Measurements from ENCODE around the gene MFAP2.
"Not testable (repeated sequence)": the region's sequence is repeated elsewhere in the genome, so short reads cannot be mapped to it uniquely, and the experiment has no call there.

The MFAP2 gene

GRCh38 chr1:16978567-16979474 is 1.6 kb downstream of the MFAP2 start:
- DNase-seq = no peak

DNA sequence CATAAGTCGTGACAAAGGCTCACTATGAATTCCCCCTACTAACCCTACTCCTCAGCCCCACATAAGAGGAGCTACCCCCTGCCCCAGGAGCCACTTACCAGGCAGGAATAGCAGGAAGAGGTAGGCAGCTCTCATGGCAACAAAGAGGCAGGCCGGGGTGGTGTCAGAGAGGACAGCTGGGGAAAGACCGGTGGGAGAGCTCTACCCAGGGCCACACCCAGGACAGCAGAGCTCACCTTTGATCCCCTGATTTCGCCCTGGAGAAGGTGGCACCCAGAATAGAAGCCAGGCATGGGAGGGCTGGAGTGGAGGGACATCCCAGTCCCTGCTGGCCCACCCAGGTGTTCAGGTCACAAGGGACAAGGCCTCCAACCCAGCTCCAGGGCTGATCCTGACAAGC is 2.3 kb downstream of the MFAP2 start:
- DNase-seq = no peak

DNA sequence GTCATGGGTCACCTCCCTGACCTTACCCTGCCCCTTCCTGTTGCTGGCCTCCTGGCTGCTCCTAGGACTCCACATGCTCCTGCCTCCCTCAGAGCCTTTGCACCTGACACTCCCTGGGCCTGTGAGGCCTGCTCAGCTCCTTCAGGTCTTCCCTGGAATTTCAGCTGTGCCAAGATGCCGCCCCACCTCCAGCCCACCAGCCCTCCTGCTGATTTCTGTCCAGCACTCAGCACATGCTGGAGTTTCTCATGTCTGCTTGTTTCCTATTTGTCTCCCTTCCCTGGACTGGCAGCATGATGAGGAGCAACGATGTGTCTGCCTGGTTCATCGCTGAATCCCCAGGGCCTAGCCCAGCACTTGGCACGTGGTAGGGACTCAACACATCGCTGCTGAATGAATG is 3.0 kb downstream of the MFAP2 start:
- no peak for DNase-seq

DNA sequence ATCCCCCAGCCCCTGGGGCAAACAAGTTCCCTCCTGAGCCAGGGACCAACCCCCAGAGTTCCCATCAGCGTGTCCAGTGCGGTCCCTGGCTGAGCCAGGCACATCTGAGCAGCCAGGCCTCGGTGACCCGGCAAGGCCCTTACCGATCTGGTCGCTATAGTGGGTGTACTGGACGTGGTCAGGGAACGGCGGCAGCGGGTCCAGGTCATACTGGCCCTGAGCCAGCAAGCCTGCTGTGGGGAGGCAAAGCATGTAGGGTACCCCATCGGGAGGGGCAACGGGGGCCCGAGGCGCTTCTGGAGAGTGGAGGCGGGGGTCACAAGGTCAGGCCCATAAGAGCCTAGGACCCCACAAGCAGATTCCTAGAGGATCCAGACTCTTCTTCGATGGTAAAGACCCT is 3.5 kb downstream of the MFAP2 start:
- no peak for DNase-seq

DNA sequence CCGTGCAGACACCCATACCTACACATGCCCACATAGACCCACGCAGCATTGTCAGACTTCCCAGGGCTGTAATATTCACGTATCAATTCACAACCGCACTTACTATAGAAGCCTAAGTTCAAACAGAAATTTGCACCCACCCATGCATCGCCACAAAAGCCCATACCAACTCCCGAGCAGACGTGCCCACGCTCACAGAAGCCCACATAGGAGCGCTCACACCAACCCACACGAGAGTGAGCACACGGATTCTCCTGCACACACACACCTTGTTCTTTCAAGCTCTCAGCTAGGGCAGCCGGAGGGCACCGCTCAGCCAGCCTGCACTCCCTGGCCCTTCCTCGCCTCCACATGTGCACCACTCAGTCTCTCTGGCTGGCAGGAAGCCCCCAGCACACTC is 4.6 kb downstream of the MFAP2 start:
- no peak for DNase-seq

DNA sequence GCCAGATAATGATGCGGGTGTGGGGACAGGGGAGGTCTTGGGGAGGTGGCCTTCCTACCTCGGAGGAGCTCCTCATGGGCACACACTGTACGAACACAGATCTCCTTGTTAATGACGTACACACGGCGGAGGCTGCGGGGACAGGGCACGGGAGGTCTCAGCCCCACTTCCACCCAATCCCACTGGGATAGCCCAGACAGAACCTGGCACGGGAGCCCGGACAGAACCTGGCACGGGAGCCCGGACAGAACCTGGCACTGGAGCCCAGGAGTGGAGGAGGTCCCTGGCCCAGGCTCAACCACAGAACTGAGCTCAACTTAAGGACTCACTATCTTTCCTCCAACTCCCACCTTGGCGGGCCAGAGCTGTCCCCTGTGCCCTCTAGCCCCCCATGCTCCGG is 5.2 kb downstream of the MFAP2 start:
- no peak for DNase-seq

GRCh38 chr1:16973215-16973614 is 7.2 kb downstream of the MFAP2 start:
- DNase-seq = no peak

GRCh38 chr1:16972189-16972895 is 8.1 kb downstream of the MFAP2 start:
- DNase-seq = no peak

- DNase-seq = no peak
Measured at GRCh38 chr1:16971341-16972188, 8.9 kb downstream of the MFAP2 start.

DNA sequence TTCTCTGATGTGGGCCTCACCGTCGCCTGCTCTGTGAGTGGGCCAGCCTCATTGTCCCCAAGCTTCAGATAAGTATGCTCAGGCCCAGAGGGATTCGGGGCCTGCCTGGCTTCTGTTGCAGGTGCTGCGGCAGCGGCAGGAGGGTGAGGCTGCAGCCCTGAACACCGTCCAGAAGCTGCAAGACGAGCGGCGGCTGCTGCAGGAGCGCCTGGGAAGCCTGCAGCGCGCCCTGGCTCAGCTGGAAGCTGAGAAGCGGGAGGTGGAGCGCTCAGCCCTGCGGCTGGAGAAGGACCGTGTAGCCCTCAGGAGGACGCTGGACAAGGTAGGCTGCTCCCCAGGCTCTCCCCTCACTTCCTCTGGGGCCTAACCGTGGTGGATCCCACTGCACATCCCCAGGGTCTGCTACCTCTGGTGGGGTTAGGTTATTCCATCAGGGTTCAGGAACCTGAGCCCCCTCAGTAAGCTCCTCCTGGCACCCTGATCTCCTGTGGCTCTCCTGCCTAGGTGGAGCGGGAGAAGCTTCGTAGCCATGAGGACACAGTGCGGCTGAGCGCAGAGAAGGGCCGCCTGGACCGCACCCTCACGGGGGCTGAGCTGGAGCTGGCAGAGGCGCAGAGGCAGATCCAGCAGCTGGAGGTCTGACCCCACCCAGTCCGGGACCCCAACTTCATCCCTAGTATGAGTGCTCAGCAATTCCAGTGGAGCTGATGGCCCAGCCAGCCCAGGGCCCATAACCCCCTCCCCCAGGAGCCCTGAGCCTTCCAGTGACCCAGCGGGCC is 10.1 kb downstream of the MFAP2 start:
- no peak for DNase-seq

- DNase-seq = no peak
Measured at GRCh38 chr1:16969651-16970050, 10.8 kb downstream of the MFAP2 start.

DNA sequence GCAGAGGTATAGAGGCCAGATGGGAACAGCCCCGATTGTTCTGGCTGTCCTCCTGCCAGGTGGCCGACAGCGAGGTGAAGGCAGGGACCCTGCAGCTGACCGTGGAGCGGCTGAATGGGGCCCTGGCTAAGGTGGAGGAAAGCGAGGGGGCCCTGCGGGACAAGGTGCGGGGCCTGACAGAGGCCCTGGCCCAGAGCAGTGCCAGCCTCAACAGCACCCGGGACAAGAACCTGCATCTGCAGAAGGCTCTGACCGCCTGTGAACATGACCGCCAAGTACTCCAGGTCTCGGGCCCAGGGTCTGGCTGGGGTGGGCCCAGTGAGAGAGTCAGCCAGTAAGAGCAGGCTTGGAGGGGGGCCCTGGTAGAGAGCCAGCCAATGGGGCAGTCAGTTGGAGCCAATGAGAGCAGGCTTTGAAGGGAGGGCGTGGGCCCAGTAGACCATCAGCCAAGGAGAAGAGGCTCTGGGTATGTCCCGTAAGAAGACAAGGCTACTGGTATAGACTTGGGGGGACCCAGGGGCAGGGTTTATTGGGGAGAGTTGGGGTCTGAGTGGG is 11.3 kb downstream of the MFAP2 start:
- DNase-seq = no peak

DNA sequence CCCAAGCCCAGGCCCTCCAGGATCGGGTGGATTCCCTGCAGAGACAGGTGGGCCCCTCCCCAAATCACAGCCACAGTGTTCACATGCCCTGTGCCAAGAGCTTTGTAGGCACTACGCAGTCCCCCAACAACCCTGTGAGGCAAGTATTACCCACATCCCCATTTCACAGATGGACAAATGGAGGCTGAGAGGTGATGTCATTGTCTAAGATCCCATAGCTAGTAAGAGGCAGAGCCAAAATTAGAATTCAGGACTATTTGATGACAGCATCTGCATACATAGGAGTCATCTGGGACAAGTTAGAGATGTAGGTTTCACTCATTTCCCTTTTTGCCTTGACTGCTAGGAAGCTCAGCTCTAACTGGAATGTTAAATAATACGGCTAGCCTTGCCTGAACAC is 12.0 kb downstream of the MFAP2 start:
- no peak for DNase-seq

DNA sequence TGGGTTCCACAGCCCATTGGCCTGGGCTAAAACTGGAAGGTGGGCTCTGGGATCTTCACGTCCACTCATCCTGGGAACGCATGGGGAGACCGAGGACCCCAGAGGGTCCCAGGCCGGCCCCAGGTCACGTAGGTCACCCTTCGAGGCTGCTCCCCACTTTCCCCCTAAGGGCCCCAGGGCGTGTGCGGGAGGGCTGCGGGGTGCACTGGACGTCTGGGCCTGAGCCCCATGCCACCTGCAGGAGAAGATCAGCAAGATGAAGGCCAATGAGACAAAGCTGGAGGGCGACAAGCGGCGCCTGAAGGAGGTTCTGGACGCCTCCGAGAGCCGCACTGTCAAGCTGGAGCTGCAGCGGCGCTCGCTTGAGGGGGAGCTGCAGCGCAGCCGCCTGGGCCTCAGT is 12.5 kb downstream of the MFAP2 start:
- DNase-seq = no peak

DNA sequence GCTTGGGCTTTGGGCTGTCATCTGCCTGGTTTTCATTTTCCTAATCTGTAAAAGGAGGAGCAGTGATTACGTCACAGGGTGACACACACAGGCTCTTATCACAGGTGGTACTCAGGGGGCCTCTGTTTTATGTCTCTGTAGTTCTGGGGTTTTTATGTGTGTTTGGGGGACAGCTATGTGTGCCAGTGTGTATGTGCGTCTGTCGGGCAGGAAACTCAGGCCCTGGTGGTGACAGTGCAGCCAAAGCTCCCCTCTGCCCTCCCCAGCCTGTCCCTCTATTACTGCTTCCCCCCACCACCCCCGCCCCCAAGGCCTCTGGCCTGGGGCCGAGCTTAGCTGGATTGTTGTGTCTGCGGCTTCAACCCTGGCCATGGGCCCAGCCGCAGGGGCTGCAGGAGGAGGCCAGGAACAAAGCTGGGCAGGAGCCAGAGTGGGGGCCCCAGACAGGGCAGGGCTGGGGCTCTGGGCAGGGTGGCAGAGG is 13.3 kb downstream of the MFAP2 start:
- DNase-seq = no peak

- DNase-seq = no peak
Measured at GRCh38 chr1:16966282-16966681, 14.1 kb downstream of the MFAP2 start.

DNA sequence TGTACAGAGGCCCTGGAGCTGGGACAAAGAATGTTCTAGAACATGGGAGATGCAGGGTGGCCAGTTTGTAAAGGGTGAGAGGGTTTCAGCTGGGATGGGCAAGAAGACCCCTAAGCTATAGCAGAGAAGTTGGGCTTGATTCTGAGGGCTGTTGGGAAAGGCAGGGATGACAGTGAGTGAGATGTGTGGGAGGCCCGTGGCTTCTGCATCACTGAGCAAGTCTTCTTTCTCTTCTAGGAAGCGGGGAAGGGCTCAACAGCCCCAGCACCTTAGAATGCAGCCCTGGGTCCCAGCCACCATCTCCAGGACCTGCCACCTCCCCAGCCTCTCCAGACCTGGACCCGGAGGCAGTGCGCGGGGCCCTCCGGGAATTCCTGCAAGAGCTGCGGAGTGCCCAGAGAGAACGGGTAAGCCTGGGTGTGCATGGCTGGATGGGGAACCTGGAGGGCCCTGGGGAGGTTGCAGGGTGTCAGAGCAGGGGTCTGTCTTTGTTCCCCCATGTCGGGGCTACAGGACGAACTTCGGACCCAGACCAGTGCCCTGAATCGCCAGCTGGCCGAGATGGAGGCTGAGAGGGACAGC is 14.8 kb downstream of the MFAP2 start:
- DNase-seq = no peak

GRCh38 chr1:16964169-16964568 is 16.3 kb downstream of the MFAP2 start:
- not testable (repeated sequence) for DNase-seq

- no peak for DNase-seq
Measured at GRCh38 chr1:16961297-16962133, 18.9 kb downstream of the MFAP2 start.

GRCh38 chr1:16960560-16961296 is 19.7 kb downstream of the MFAP2 start:
- no peak for DNase-seq
